ENCODE results near the gene EEF1B2.

DNA sequence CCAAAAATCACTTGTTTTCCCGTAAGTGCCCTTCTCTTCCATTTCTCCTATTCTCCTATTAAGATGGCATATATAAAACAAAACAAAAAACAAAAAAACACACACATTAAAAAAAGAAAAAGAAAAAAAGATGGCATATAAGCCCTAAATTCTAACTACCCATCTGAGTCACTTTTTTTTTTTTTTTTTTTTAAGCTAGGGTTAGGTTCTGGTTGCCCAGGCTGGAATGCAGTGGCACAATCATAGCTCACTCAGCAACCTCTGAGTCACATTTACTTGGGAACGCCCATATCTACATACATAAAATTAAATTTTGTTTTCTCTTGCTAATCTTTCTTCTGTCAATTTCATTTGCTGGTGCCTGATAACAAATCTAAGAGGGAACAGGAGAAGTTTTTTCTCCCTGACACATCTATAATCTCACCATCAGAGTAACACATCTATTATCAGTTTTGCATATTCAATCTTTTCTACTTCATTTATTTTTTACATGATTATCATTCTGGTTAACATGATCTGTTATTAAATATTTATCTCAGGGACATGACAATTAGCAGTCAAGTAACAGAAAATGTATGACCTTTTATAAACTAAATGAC is 52.1 kb downstream of the EEF1B2 start:
- TF ChIP-seq EZH2 (IDR thresholded peaks at IDR 0.05; ENCODE audit: low read depth, unreplicated experiment) = no peak
- TF ChIP-seq, protein P1, sequence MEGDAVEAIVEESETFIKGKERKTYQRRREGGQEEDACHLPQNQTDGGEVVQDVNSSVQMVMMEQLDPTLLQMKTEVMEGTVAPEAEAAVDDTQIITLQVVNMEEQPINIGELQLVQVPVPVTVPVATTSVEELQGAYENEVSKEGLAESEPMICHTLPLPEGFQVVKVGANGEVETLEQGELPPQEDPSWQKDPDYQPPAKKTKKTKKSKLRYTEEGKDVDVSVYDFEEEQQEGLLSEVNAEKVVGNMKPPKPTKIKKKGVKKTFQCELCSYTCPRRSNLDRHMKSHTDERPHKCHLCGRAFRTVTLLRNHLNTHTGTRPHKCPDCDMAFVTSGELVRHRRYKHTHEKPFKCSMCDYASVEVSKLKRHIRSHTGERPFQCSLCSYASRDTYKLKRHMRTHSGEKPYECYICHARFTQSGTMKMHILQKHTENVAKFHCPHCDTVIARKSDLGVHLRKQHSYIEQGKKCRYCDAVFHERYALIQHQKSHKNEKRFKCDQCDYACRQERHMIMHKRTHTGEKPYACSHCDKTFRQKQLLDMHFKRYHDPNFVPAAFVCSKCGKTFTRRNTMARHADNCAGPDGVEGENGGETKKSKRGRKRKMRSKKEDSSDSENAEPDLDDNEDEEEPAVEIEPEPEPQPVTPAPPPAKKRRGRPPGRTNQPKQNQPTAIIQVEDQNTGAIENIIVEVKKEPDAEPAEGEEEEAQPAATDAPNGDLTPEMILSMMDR (conservative IDR thresholded peaks at IDR 0.05; ENCODE audit: low read depth in 2 of 2) = no peak

Data from GM23338 (cell line).